Liver (tissue), 3 donors: ENCODE measurements around the gene CTNS.

Source experiments
- RAD21 ChIP-seq, 2 donors: IDR thresholded peaks; 2 replicates each; pipeline ENCODE4 v1.6.1; 2016; ENCODE audit warnings: antibody characterized with exemption in 2 of 2, mild to moderate bottlenecking in 2 of 2
- YY1 ChIP-seq: IDR thresholded peaks from 2 replicates; pipeline ENCODE4 v1.6.1; 2016; ENCODE audit warnings: antibody characterized with exemption, mild to moderate bottlenecking
- TF ChIP-seq, protein P1 (sequence below): fragments of 150-350 bp; IDR thresholded peaks from 2 replicates; pipeline ENCODE4 v1.5.1; 2017; ENCODE audit warnings: improper control_type of control experiment, low read depth, low read length; ENCODE audit not compliant: missing input control
- donor health status: healthy.
- donor health status: healthy.

DNA sequence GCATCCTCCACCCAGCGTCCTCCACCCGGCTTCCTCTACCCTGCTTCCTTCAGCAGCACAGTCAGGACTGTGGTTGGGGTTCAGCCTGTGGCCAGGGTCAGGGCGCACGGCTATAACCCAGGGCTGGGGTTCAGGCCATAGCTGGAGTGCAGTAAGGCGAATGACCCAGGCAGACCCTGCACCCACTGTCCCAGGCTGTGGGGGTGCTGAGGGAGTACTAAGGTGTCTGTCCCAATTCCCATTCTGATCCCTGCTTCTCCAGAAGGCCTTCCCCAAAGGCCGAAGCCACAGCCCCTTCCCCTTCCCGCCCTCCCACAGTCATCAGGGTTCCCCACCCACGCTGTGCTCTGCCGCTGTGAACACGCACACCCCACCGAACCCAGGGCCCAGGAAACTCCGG, 44.5 kb downstream of the CTNS start:
- no peak for TF ChIP-seq YY1
- TF ChIP-seq, protein P1, sequence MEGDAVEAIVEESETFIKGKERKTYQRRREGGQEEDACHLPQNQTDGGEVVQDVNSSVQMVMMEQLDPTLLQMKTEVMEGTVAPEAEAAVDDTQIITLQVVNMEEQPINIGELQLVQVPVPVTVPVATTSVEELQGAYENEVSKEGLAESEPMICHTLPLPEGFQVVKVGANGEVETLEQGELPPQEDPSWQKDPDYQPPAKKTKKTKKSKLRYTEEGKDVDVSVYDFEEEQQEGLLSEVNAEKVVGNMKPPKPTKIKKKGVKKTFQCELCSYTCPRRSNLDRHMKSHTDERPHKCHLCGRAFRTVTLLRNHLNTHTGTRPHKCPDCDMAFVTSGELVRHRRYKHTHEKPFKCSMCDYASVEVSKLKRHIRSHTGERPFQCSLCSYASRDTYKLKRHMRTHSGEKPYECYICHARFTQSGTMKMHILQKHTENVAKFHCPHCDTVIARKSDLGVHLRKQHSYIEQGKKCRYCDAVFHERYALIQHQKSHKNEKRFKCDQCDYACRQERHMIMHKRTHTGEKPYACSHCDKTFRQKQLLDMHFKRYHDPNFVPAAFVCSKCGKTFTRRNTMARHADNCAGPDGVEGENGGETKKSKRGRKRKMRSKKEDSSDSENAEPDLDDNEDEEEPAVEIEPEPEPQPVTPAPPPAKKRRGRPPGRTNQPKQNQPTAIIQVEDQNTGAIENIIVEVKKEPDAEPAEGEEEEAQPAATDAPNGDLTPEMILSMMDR = no peak
- no peak for TF ChIP-seq RAD21 (IDR thresholded peaks at IDR 0.05)
